Measurements from ENCODE around the gene PLA2G3. TPM values are rescaled to one million over a fixed set of nuclear protein-coding genes. Genes with fewer than 3 reads are reported as not detected.
"Not testable (repeated sequence)": the region's sequence is repeated elsewhere in the genome, so short reads cannot be mapped to it uniquely, and the experiment has no call there.

PLA2G3 gene
- total RNA-seq, 2 experiments from 2014 or later, result not detected

DNA sequence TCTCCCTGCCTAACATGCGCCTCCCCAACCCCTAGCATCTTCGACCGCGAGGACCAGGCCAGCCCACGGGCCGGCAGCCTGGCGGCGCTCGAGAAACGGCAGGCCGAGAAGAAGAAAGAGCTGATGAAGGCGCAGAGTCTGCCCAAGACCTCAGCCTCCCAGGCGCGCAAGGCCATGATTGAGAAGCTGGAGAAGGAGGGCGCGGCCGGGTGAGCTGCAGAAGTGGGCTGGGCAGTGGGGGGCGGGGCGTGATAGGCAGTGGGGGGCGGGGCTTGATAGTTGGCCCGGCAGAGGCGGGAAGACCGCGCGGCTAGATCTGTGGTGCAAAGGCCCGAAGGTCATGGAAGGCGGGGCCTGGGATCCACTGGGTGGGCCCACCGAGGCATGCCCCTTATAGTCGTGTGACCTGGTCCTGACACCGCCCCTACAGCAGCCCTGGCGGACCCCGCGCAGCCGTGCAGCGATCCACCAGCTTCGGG lies 41.6 kb downstream of the PLA2G3 start:
- Mint-ChIP-seq H3K4me3 (no peak overlapping the region), H3K27ac (no peak overlapping the region), H3K36me3 (peaks cover 3% of the 10 kb centered on the region), H3K9me3 (ENCODE audit: low read depth) (no peaks in the 10 kb centered on the region), H3K4me1 (no peaks in the 10 kb centered on the region), H3K27me3 (no peaks in the 10 kb centered on the region)
- ATAC-seq (no peak), DNase-seq (no peak)
- CTCF ChIA-PET, result interaction anchor here (1.3 to 1.4 kb wide), 2 partner anchors 10 to 14 kb away, joined by 3 to 5 read pairs; no protein-coding TSS in a partner anchor

- Mint-ChIP-seq H3K27me3 (no peaks in the 10 kb centered on the region), H3K4me3 (no peak overlapping the region), H3K27ac (no peak overlapping the region)
These were observed 42.2 kb downstream of the PLA2G3 start for GRCh38 chr22:31097941-31098631.

GRCh38 chr22:31097539-31097938 lies 42.8 kb downstream of the PLA2G3 start:
- H3K27me3 Mint-ChIP-seq; DNase-seq; CTCF ChIA-PET; H3K4me1 Mint-ChIP-seq; H3K36me3 Mint-ChIP-seq; ATAC-seq; H3K4me3 Mint-ChIP-seq; H3K27ac Mint-ChIP-seq; H3K9me3 Mint-ChIP-seq (ENCODE audit: low read depth): not testable (repeated sequence)

More at GRCh38 chr22:31097941-31098631, 42.2 kb downstream of the PLA2G3 start:
- H3K4me1 Mint-ChIP-seq, result no peaks in the 10 kb centered on the region
- no peak for ATAC-seq
- CTCF ChIA-PET, result interaction anchor here (1.3 to 1.4 kb wide), 2 partner anchors 9 to 13 kb away, joined by 3 to 5 read pairs; no protein-coding TSS in a partner anchor
- H3K36me3 Mint-ChIP-seq, result peaks cover 3% of the 10 kb centered on the region
- H3K9me3 Mint-ChIP-seq (ENCODE audit: low read depth), result no peaks in the 10 kb centered on the region
- DNase-seq, result no peak

DNA sequence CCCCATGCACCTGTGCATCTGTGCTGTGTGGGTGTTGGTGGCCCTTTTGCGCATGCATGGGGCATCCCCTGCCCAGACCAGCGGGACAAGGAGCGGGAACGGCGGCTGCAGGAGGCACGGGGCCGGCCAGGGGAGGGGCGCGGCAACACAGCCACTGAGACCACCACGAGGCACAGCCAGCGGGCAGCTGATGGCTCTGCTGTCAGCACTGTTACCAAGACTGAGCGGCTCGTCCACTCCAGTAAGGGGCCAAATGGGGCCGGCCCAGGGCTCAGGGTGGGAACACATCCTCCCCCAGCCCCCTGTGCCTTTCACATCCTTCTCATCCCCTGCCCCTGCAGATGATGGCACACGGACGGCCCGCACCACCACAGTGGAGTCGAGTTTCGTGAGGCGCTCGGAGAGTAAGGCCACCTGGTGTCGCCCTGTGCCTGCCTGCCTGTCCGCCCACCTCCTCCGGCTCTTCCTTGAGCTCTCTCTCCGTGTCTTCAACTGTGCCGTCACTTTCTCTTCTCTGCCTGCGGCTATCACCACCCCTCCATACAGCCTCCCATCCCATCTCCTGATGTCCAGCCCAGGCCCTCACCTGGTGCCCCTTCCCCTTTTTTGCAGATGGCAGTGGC lies 43.5 kb downstream of the PLA2G3 start:
- Mint-ChIP-seq H3K4me3 (no peak overlapping the region), H3K9me3 (ENCODE audit: low read depth) (no peaks in the 10 kb centered on the region), H3K36me3 (peaks cover 3% of the 10 kb centered on the region), H3K27me3 (no peaks in the 10 kb centered on the region), H3K4me1 (no peaks in the 10 kb centered on the region), H3K27ac (no peak overlapping the region)
- CTCF ChIA-PET, result interaction anchor here (1.7 kb wide), 1 partner anchor 12 kb away, joined by 10 read pairs; no protein-coding TSS in a partner anchor
- DNase-seq, result no peak
- ATAC-seq, result no peak

DNA sequence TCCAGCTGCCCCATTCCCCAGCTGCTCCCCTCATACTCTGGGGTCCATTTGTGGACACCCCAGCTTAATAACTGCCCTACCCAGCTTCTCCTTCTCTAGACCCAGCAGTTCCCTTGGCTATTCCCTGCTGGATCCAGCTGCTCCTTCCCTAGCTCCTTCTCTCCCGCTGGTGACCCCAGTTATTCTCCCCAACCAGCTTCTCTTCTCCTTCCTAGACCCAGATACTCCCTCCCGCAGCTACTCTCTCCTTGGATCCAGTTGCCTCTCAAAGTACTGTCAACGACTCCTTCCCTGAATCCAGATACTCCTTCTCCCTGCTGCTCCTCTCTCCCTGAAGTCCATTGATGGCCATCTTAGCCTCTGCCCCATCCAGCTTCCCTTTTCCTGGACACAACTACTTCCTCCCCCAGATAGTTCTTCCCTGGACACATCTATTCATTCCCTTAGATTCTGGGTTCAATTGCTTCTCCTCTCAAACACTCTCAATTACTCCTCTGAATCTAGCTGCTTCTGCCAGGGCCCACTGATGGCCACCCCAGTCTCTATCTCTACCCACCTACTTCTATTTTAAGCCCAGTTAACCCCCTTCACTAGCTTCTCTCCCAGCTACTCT lies 44.6 kb downstream of the PLA2G3 start:
- CTCF ChIA-PET, result interaction anchor here (0.7 to 1.7 kb wide), 2 partner anchors 11 to 53 kb away, joined by 3 to 10 read pairs; no protein-coding TSS in a partner anchor
- Mint-ChIP-seq H3K27me3 (no peaks in the 10 kb centered on the region), H3K36me3 (peaks cover 3% of the 10 kb centered on the region), H3K9me3 (ENCODE audit: low read depth) (no peaks in the 10 kb centered on the region), H3K27ac (no peak overlapping the region), H3K4me1 (no peaks in the 10 kb centered on the region), H3K4me3 (no peak overlapping the region)
- DNase-seq (no peak), ATAC-seq (no peak)

GRCh38 chr22:31094741-31095140 lies 45.6 kb downstream of the PLA2G3 start:
- H3K27ac Mint-ChIP-seq, result no peak overlapping the region
- H3K36me3 Mint-ChIP-seq, result peaks cover 3% of the 10 kb centered on the region
- H3K27me3 Mint-ChIP-seq, result no peaks in the 10 kb centered on the region
- H3K4me1 Mint-ChIP-seq, result no peaks in the 10 kb centered on the region
- ATAC-seq (no peak), DNase-seq (no peak)
- CTCF ChIA-PET, result interaction anchor here (1.0 kb wide), 1 partner anchor 13 kb away, joined by 3 read pairs; no protein-coding TSS in a partner anchor
- H3K4me3 Mint-ChIP-seq, result no peak overlapping the region
- H3K9me3 Mint-ChIP-seq (ENCODE audit: low read depth), result no peaks in the 10 kb centered on the region

- ATAC-seq (no peak), DNase-seq (no peak)
- Mint-ChIP-seq H3K9me3 (ENCODE audit: low read depth) (no peaks in the 10 kb centered on the region), H3K36me3 (peaks cover 3% of the 10 kb centered on the region), H3K27me3 (no peaks in the 10 kb centered on the region), H3K4me3 (no peak overlapping the region), H3K4me1 (no peaks in the 10 kb centered on the region), H3K27ac (no peak overlapping the region)
- CTCF ChIA-PET, result interaction anchor here (0.9 to 1.3 kb wide), 3 partner anchors 13 to 14 kb away, joined by 3 read pairs; partner anchors contain the start of genes SELENOM and SMTN
These were observed 46.2 kb downstream of the PLA2G3 start for GRCh38 chr22:31094021-31094551.

GRCh38 chr22:31093086-31093850 lies 47.0 kb downstream of the PLA2G3 start:
- Mint-ChIP-seq H3K27me3 (no peaks in the 10 kb centered on the region), H3K4me3 (no peak overlapping the region), H3K4me1 (no peaks in the 10 kb centered on the region), H3K27ac (no peak overlapping the region), H3K9me3 (ENCODE audit: low read depth) (no peaks in the 10 kb centered on the region), H3K36me3 (peaks cover 3% of the 10 kb centered on the region)
- DNase-seq, result no peak
- ATAC-seq, result no peak
- CTCF ChIA-PET, result interaction anchor here (0.9 to 2.1 kb wide), 3 partner anchors 11 to 14 kb away, joined by 3 to 6 read pairs (median 3); partner anchors contain the start of genes SELENOM and SMTN

GRCh38 chr22:31092161-31092560 lies 48.1 kb downstream of the PLA2G3 start:
- no peak overlapping the region for H3K4me3 Mint-ChIP-seq
- no peaks in the 10 kb centered on the region for H3K9me3 Mint-ChIP-seq (ENCODE audit: low read depth)
- no peaks in the 10 kb centered on the region for H3K27me3 Mint-ChIP-seq
- peaks cover 3% of the 10 kb centered on the region for H3K36me3 Mint-ChIP-seq
- CTCF ChIA-PET, result interaction anchor here (2.1 kb wide), 1 partner anchor 10 kb away, joined by 6 read pairs; no protein-coding TSS in a partner anchor
- H3K27ac Mint-ChIP-seq, result no peak overlapping the region
- no peaks in the 10 kb centered on the region for H3K4me1 Mint-ChIP-seq
- DNase-seq, result no peak
- no peak for ATAC-seq

DNA sequence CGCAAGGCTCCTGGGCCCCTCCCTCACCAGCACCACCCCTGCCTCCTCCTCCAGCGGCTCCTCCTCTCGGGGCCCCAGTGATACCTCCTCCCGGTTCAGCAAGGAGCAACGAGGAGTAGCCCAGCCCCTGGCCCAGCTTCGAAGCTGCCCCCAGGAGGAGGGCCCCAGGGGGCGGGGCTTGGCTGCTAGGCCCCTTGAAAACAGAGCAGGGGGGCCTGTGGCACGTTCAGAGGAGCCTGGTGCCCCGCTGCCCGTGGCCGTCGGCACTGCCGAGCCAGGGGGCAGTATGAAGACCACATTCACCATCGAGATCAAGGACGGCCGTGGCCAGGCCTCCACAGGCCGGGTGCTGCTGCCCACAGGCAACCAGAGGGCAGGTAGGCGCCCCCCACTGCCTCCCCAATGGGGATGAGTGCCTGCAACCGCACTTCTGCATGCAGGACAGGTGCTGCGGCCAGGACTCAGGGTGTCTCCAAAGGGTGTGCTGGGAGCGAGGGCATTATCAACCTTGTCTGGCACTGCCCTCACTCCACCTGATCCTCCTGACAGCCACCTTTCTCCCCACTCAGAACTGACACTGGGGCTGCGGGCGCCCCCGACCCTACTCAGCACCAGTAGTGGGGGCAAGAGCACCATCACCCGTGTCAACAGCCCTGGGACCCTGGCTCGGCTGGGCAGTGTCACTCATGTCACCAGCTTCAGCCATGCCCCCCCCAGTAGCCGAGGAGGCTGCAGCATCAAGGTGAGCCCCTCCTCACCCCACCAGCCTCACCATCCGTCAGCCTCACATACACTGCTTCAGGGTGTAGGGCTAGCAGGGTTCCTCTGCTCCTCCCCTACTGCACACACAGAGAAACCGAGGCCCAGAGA lies 49.0 kb downstream of the PLA2G3 start:
- no peaks in the 10 kb centered on the region for H3K4me1 Mint-ChIP-seq
- no peaks in the 10 kb centered on the region for H3K9me3 Mint-ChIP-seq (ENCODE audit: low read depth)
- no peak for DNase-seq
- no peaks in the 10 kb centered on the region for H3K36me3 Mint-ChIP-seq
- no peak for ATAC-seq
- no peak overlapping the region for H3K4me3 Mint-ChIP-seq
- no peak overlapping the region for H3K27ac Mint-ChIP-seq
- no peaks in the 10 kb centered on the region for H3K27me3 Mint-ChIP-seq
- CTCF ChIA-PET, result interaction anchor here (0.7 to 2.1 kb wide), 2 partner anchors 9 kb away, joined by 4 to 6 read pairs; no protein-coding TSS in a partner anchor

DNA sequence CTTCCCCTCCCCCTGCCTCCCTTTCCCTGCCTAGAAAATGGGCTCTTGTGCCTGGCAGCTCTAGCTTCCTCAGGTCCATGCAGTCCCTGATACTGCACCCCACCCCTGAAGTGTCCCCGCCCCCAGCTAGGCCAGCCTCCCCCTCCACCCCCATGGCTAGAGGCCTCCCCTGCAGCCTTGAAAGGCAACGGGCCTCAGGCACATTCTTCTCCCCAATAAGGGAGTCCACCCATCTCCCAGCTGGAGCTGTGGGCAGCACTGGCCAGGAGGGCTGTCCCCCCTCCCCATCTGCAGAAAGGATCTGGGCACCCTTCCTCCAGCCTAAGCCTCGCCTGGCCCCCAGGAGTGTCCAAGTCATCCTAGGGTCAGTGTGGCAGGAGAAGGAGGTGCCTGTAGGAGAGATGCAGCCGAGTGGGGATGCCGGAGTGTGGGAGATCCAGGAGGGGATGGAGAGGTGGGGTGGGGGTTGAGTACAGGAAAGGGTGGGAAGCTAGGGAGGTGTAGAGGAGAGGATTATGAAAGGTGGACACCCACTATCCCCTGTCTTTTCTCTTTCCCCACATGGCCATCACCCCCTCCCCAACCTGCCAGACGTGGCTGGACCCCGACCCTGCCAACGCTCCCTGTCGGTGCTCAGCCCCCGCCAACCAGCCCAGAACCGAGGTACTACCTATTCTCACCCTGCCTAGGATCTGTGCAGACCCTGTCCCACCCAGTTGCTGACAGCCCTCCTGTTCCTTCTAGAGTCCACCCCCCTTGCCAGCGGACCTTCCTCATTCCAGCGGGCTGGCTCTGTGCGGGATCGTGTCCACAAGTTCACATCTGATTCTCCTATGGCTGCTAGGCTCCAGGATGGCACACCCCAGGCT lies 49.9 kb downstream of the PLA2G3 start:
- DNase-seq (no peak), ATAC-seq (no peak)
- Mint-ChIP-seq H3K4me3 (no peak overlapping the region), H3K27ac (no peak overlapping the region), H3K9me3 (ENCODE audit: low read depth) (no peaks in the 10 kb centered on the region), H3K4me1 (no peaks in the 10 kb centered on the region), H3K27me3 (no peaks in the 10 kb centered on the region), H3K36me3 (no peaks in the 10 kb centered on the region)
- CTCF ChIA-PET, result interaction anchor here (0.7 to 2.6 kb wide), 2 partner anchors 8 to 11 kb away, joined by 4 to 9 read pairs; partner anchors contain the start of gene SMTN

All from activated CD8-positive, alpha-beta memory T cell treated with anti-CD3 and anti-CD28 coated beads, Interleukin-2, amount 10 ng/mL, durations not matched to agents 7 days and 5 days (primary cell).